GM12878 (cell line): ENCODE data around the gene C10orf71. TPM values are rescaled to one million over a fixed set of nuclear protein-coding genes. Genes with fewer than 3 reads are reported as not detected.

ENCODE experiments used
- ATAC-seq: fragments of 200-7000 bp; cut with Tn5 transposase; 3 replicates; pipeline ENCODE4 v1.9.1; 2020; ENCODE audit warnings: mild to moderate bottlenecking, moderate library complexity
- BruUV-seq: library from RNA; stranded (reverse); fragments of 400-500 nt; replicated peaks from 2 replicates; lab custom pipeline; 2021; lab: Mats Ljungman, UMichigan
- CTCF ChIA-PET: fragments of 300-600 bp; sonication (Branson Sonifier 250); formaldehyde crosslinking; extraction: SDS; loops from one replicate; lab custom pipeline; 2021; ENCODE audit warnings: inconsistent platforms; lab: Yijun Ruan, JAX
- POLR2A ChIA-PET: fragments of 350-600 bp; formaldehyde crosslinking; extraction: SDS; loops from one replicate; lab custom pipeline; 2021; ENCODE audit warnings: inconsistent platforms; lab: Charles Lee
- RAD21 ChIA-PET: fragments of 300-600 bp; sonication (Branson Sonifier 250); formaldehyde crosslinking; loops from one replicate; lab custom pipeline; 2023; ENCODE audit warnings: antibody characterized with exemption; ENCODE audit not compliant: unreplicated experiment; lab: Charles Lee
- SMC1A ChIA-PET: fragments of 300-600 bp; sonication (Branson Sonifier 250); formaldehyde crosslinking; loops from one replicate; lab custom pipeline; 2023; ENCODE audit not compliant: unreplicated experiment, uncharacterized antibody; lab: Charles Lee
- DNase-seq: peaks from one replicate; pipeline ENCODE4 v3.0.0-alpha.2; 2011; ENCODE audit warnings: low read depth, low spot score
- FAIRE-seq: peaks from 3 replicates; lab custom pipeline; 2011; peaks lifted over from hg19 to GRCh38; lab: Jason Lieb, UNC
- H2AFZ ChIP-seq: 2 replicates; pipeline ENCODE4 v1.6.0; 2011; ENCODE audit warnings: low read depth, low read length, control low read depth; ENCODE audit not compliant: control insufficient read depth
- H3K27ac ChIP-seq: 2 replicates; pipeline ENCODE4 v1.5.1; 2011; ENCODE audit warnings: control low read depth; ENCODE audit not compliant: control insufficient read depth, insufficient read depth
- H3K27me3 ChIP-seq, 2 experiments: replicated peaks in 1 of 2; 2 replicates each; pipeline versions ENCODE4 v1.6.0 to v1.6.1; 2011; ENCODE audit warnings: low read length in 1 of 2; ENCODE audit not compliant: control insufficient read depth in 2 of 2, insufficient read depth in 2 of 2
- H3K36me3 ChIP-seq, 2 experiments: 2 replicates each; pipeline ENCODE4 v1.5.1; 2011; ENCODE audit warnings: low read length in 1 of 2; ENCODE audit not compliant: control insufficient read depth in 2 of 2, insufficient read depth in 2 of 2
- H3K4me1 ChIP-seq: 2 replicates; pipeline ENCODE4 v1.6.1; 2011; ENCODE audit warnings: mild to moderate bottlenecking, low read length, moderate library complexity, mixed read lengths; ENCODE audit not compliant: control insufficient read depth, insufficient read depth
- H3K4me2 ChIP-seq: 2 replicates; pipeline ENCODE4 v1.6.0; 2011; ENCODE audit warnings: control low read depth; ENCODE audit not compliant: control insufficient read depth, insufficient read depth
- H3K4me3 ChIP-seq: fragments of 200-600 bp; sonication (generic); 2 replicates; pipeline ENCODE4 v1.5.1; 2016
- H3K79me2 ChIP-seq: 2 replicates; pipeline ENCODE4 v1.6.0; 2011; ENCODE audit warnings: low read length; ENCODE audit not compliant: control insufficient read depth, insufficient read depth
- H3K9ac ChIP-seq: 2 replicates; pipeline ENCODE4 v1.8.0; 2011; ENCODE audit warnings: low read length, control low read depth, mixed read lengths; ENCODE audit not compliant: control insufficient read depth, insufficient read depth
- H3K9me3 ChIP-seq: replicated peaks from 3 replicates; pipeline ENCODE4 v1.5.1; 2011; ENCODE audit warnings: mild to moderate bottlenecking, low read length; ENCODE audit not compliant: control insufficient read depth, insufficient read depth
- H4K20me1 ChIP-seq: 2 replicates; pipeline ENCODE4 v1.6.0; 2011; ENCODE audit not compliant: control insufficient read depth, insufficient read depth
- CEBPB ChIP-seq, 2 experiments: fragments of 150-350 bp in 1 of 2; IDR thresholded peaks; 2 replicates each; pipeline ENCODE4 v1.6.1; 2012 to 2014; ENCODE audit warnings: low read depth in 2 of 2, low read length in 2 of 2, borderline replicate concordance in 1 of 2, inconsistent platforms in 1 of 2
- DPF2 ChIP-seq: fragments of 450-650 bp; IDR thresholded peaks from 2 replicates; pipeline ENCODE4 v1.6.1; 2017; ENCODE audit warnings: mild to moderate bottlenecking
- EGR1 ChIP-seq, 2 experiments: IDR thresholded peaks; 1 replicate in 1 of 2; 2 replicates in 1 of 2; pipeline ENCODE4 v1.6.1; 2011 to 2012; ENCODE audit warnings: low read depth in 2 of 2, low read length in 2 of 2, borderline replicate concordance in 1 of 2, mild to moderate bottlenecking in 1 of 2, moderate library complexity in 1 of 2
- ESRRA ChIP-seq: IDR thresholded peaks from 2 replicates; pipeline ENCODE4 v1.6.1; 2012; ENCODE audit warnings: mild to moderate bottlenecking, low read length, improper control_type of control experiment
- ETV6 ChIP-seq, 2 experiments: fragments of 450-650 bp in 1 of 2; IDR thresholded peaks in 1 of 2; conservative IDR thresholded peaks in 1 of 2; 2 replicates each; pipeline ENCODE4 v1.6.1; 2014; ENCODE audit warnings: antibody characterized with exemption in 1 of 2, borderline replicate concordance in 1 of 2, low read depth in 1 of 2, mild to moderate bottlenecking in 1 of 2, moderate library complexity in 1 of 2
- IRF3 ChIP-seq: fragments of 450-650 bp; IDR thresholded peaks from 2 replicates; pipeline ENCODE4 v1.6.1; 2014; ENCODE audit warnings: mild to moderate bottlenecking
- IRF4 ChIP-seq: IDR thresholded peaks from 2 replicates; pipeline ENCODE4 v1.6.1; 2011; ENCODE audit warnings: low read depth, low read length
- JUNB ChIP-seq: IDR thresholded peaks from 2 replicates; pipeline ENCODE4 v1.6.1; 2016; ENCODE audit warnings: antibody characterized with exemption, mild to moderate bottlenecking
- MEF2A ChIP-seq: IDR thresholded peaks from 2 replicates; pipeline ENCODE4 v1.6.1; 2011; ENCODE audit warnings: low read depth, mild to moderate bottlenecking, low read length, moderate library complexity; ENCODE audit not compliant: insufficient read depth
- POLR2AphosphoS5 ChIP-seq: IDR thresholded peaks from 2 replicates; pipeline ENCODE4 v1.6.1; 2011; ENCODE audit warnings: mild to moderate bottlenecking, low read length, inconsistent platforms
- RELA ChIP-seq: fragments of 450-650 bp; IDR thresholded peaks from 2 replicates; pipeline ENCODE4 v1.8.0; 2014; ENCODE audit warnings: borderline replicate concordance; ENCODE audit not compliant: partially characterized antibody
- RELB ChIP-seq: fragments of 450-650 bp; IDR thresholded peaks from 2 replicates; pipeline ENCODE4 v1.6.1; 2017; ENCODE audit warnings: low read depth, mild to moderate bottlenecking, moderate library complexity
- RUNX3 ChIP-seq: IDR thresholded peaks from 2 replicates; pipeline ENCODE4 v1.6.1; 2012; ENCODE audit warnings: low read length, inconsistent platforms
- SIN3A ChIP-seq: IDR thresholded peaks from 2 replicates; pipeline ENCODE4 v1.6.1; 2012; ENCODE audit warnings: low read depth, low read length, improper control_type of control experiment
- SMAD5 ChIP-seq: IDR thresholded peaks from 2 replicates; pipeline ENCODE4 v1.6.1; 2016; ENCODE audit warnings: antibody characterized with exemption, low read depth
- SP1 ChIP-seq: IDR thresholded peaks from one replicate; pipeline ENCODE4 v1.6.1; 2011; ENCODE audit warnings: low read depth, low read length
- ZBTB4 ChIP-seq: fragments of 450-650 bp; formaldehyde crosslinking; IDR thresholded peaks from 2 replicates; pipeline ENCODE4 v1.4.0; 2022; ENCODE audit warnings: mild to moderate bottlenecking, moderate library complexity
- WGBS: methylation state at CpG from one replicate; pipeline ENCODE4 v1.1.6; 2016; ENCODE audit warnings: low lambda C conversion rate; ENCODE audit not compliant: insufficient replicate concordance, insufficient coverage; ENCODE audit errors: missing lambda C conversion rate; 5-methylcytosine and 5-hydroxymethylcytosine counted together
- in situ Hi-C: fragments of 300-500 bp; cut with MboI; formaldehyde crosslinking; loops from 9 replicates; pipeline ENCODE4 v1.14.3; 2018; ENCODE audit warnings: mixed read lengths
- intact Hi-C: fragments of 100-400 bp; cut with micrococcal nuclease; formaldehyde crosslinking; loops from one replicate; pipeline ENCODE4 v1.14.2; 2022; ENCODE audit not compliant: unreplicated experiment
- polyA plus RNA-seq, 11 experiments: library from polyadenylated mRNA; depleted of rRNA in 4 of 11; unstranded in 6 of 11; stranded (reverse) in 5 of 11; fragments of >200 nt; fragmentation: Nextera tagmentation in 4 of 11; fragmentation: Illumina TruSeq in 1 of 11; extraction: Ambion mirVana in 4 of 11; extraction: Trizol in 1 of 11; gene quantifications; 1 replicate in 1 of 11; 2 replicates in 10 of 11; pipeline versions ENCODE4 v1.2.1 to v1.2.3, GENCODE V29; 2011 to 2016; ENCODE audit warnings: inconsistent platforms in 2 of 11, missing spikeins in 2 of 11, low read depth in 1 of 11
- total RNA-seq, 4 experiments: library from RNA; depleted of rRNA in 3 of 4; stranded (reverse); fragments of >200 nt in 3 of 4; fragmentation: Illumina TruSeq in 1 of 4; extraction: Trizol in 1 of 4; gene quantifications; 2 replicates each; pipeline versions ENCODE4 v1.2.1 to v1.2.3, GENCODE V29; 2013 to 2021

The C10orf71 gene
- total and polyA plus RNA-seq, 10 of the 15 experiments (the other 5 are each of a cell fraction or from before 2014, with no cell fraction given) = not detected

- no peak for TF ChIP-seq IRF3
- no peak for TF ChIP-seq EGR1 (IDR thresholded peaks at IDR 0.05; ENCODE audit: borderline replicate concordance in 1 of 2, low read depth in 2 of 2, low read length in 2 of 2)
- TF ChIP-seq POLR2AphosphoS5 = no peak
Measured at GRCh38 chr10:49332333-49332732, 33.4 kb downstream of the C10orf71 start (continued).

- intact Hi-C loops (no loop called here), in situ Hi-C loops (no loop called here)
- ChIA-PET POLR2A (no interaction called here), SMC1A (no interaction called here), RAD21 (no interaction called here), CTCF (no interaction called here)
- Histone ChIP-seq H3K36me3 (no peaks in the 10 kb centered on the region), H4K20me1 (no peaks in the 10 kb centered on the region), H3K27me3 (peaks cover 2 to 5% of the 10 kb centered on the region in 2 experiments; a peak in 2 of 4 replicates), H3K4me3 (no peak overlapping the region), H3K79me2 (no peaks in the 10 kb centered on the region), H3K4me2 (no peak overlapping the region), H3K27ac (no peak overlapping the region), H2AFZ (no peak overlapping the region), H3K4me1 (no peaks in the 10 kb centered on the region), H3K9ac (no peak overlapping the region), H3K9me3 (peaks cover 2% of the 10 kb centered on the region; the same call in 2 of the 3 replicates)
- TF ChIP-seq RUNX3 = no peak
- TF ChIP-seq ETV6 (conservative IDR thresholded peaks at IDR 0.05 in 1 of 2, IDR thresholded peaks at IDR 0.05 in 1 of 2; ENCODE audit: borderline replicate concordance in 1 of 2, low read depth in 1 of 2) = no peak
- no peak for TF ChIP-seq MEF2A
- no peak for TF ChIP-seq ESRRA
- TF ChIP-seq JUNB = no peak
- no peak for TF ChIP-seq RELB
- TF ChIP-seq IRF4 = no peak
- no peak for TF ChIP-seq SIN3A
- TF ChIP-seq SP1 = no peak
- TF ChIP-seq SMAD5 = no peak
- no peak for TF ChIP-seq DPF2
- TF ChIP-seq CEBPB (IDR thresholded peaks at IDR 0.05; ENCODE audit: borderline replicate concordance in 1 of 2, low read depth in 2 of 2, low read length in 2 of 2) = no peak
- TF ChIP-seq ZBTB4 (CRISPR knock-in tag) = no peak
- TF ChIP-seq RELA = no peak
- DNase-seq = no peak
- ATAC-seq = no peak
- no peak for FAIRE-seq
- BruUV-seq = no TSS peak
- WGBS = 26% methylated on average over 6 of the region's 6 CpGs
Measured at GRCh38 chr10:49332768-49333167, 33.8 kb downstream of the C10orf71 start.
